GM19023 (cell line): ENCODE data around the gene BDP1.
"Not testable (repeated sequence)": the region's sequence is repeated elsewhere in the genome, so short reads cannot be mapped to it uniquely, and the experiment has no call there.

ENCODE experiments used
- ATAC-seq: cut with Tn5 transposase; IDR thresholded peaks from one replicate; pipeline ENCODE4 v1.9.1; 2021; ENCODE audit warnings: mild to moderate bottlenecking, moderate library complexity; ENCODE audit not compliant: unreplicated experiment

The BDP1 gene

GRCh38 chr5:71457106-71457505 is 1.7 kb downstream of the BDP1 start:
- ATAC-seq = no peak

- no peak for ATAC-seq
Observed at GRCh38 chr5:71460693-71461092, 5.2 kb downstream of the BDP1 start.

GRCh38 chr5:71461360-71461759 is 5.9 kb downstream of the BDP1 start:
- ATAC-seq = no peak

GRCh38 chr5:71471193-71471592 is 15.7 kb downstream of the BDP1 start:
- ATAC-seq = no peak

- no peak for ATAC-seq
Observed at GRCh38 chr5:71475788-71476384, 20.4 kb downstream of the BDP1 start.

GRCh38 chr5:71481441-71481840 is 26.0 kb downstream of the BDP1 start:
- ATAC-seq = no peak

- ATAC-seq = no peak
Observed at GRCh38 chr5:71482132-71482531, 26.7 kb downstream of the BDP1 start.

- ATAC-seq = no peak
Observed at GRCh38 chr5:71483355-71483754, 27.9 kb downstream of the BDP1 start.

- ATAC-seq = no peak
Observed at GRCh38 chr5:71492817-71493615, 37.6 kb downstream of the BDP1 start.

- not testable (repeated sequence) for ATAC-seq
Observed at GRCh38 chr5:71494202-71494601, 38.8 kb downstream of the BDP1 start.

GRCh38 chr5:71498756-71499155 is 43.3 kb downstream of the BDP1 start:
- ATAC-seq = not testable (repeated sequence)

- no peak for ATAC-seq
Observed at GRCh38 chr5:71503536-71503935, 48.1 kb downstream of the BDP1 start.

- no peak for ATAC-seq
Observed at GRCh38 chr5:71522151-71522550, 66.7 kb downstream of the BDP1 start.

GRCh38 chr5:71525611-71526010 is 70.2 kb downstream of the BDP1 start:
- ATAC-seq = not testable (repeated sequence)

- no peak for ATAC-seq
Observed at GRCh38 chr5:71528206-71528605, 72.8 kb downstream of the BDP1 start.

- ATAC-seq = no peak
Observed at GRCh38 chr5:71529682-71530081, 74.2 kb downstream of the BDP1 start.

GRCh38 chr5:71533142-71533541 is 77.7 kb downstream of the BDP1 start:
- no peak for ATAC-seq

GRCh38 chr5:71533615-71534014 is 78.2 kb downstream of the BDP1 start:
- no peak for ATAC-seq

GRCh38 chr5:71537687-71538086 is 82.2 kb downstream of the BDP1 start:
- ATAC-seq = no peak

GRCh38 chr5:71550885-71551284 is 95.4 kb downstream of the BDP1 start:
- ATAC-seq = not testable (repeated sequence)

GRCh38 chr5:71551582-71551981 is 96.1 kb downstream of the BDP1 start:
- ATAC-seq = not testable (repeated sequence)

GRCh38 chr5:71552026-71552749 is 96.7 kb downstream of the BDP1 start:
- not testable (repeated sequence) for ATAC-seq
